ENCODE results near the gene ANKZF1.
A peak's percentile ranks its signal among the peaks of the same experiment; 100 is the strongest.

The ANKZF1 gene

GRCh38 chr2:219261024-219261855 lies 31.6 kb downstream of the ANKZF1 start:
- no peak for DNase-seq

- DNase-seq, result no peak
Observed at GRCh38 chr2:219266232-219266631, 36.6 kb downstream of the ANKZF1 start.

- DNase-seq, result no peak
Observed at GRCh38 chr2:219266886-219267285, 37.3 kb downstream of the ANKZF1 start.

GRCh38 chr2:219268294-219268693 lies 38.7 kb downstream of the ANKZF1 start:
- DNase-seq, result no peak

- no peak for DNase-seq
Observed at GRCh38 chr2:219269362-219270054, 39.9 kb downstream of the ANKZF1 start.

- DNase-seq, result no peak
Observed at GRCh38 chr2:219270055-219270372, 40.4 kb downstream of the ANKZF1 start.

- DNase-seq, result no peak
Observed at GRCh38 chr2:219271021-219271420, 41.4 kb downstream of the ANKZF1 start.

GRCh38 chr2:219272356-219272755 lies 42.8 kb downstream of the ANKZF1 start:
- no peak for DNase-seq

- no peak for DNase-seq
Observed at GRCh38 chr2:219272995-219273394, 43.4 kb downstream of the ANKZF1 start.

GRCh38 chr2:219273937-219274336 lies 44.3 kb downstream of the ANKZF1 start:
- DNase-seq, result no peak

- no peak for DNase-seq
Observed at GRCh38 chr2:219274361-219274921, 44.8 kb downstream of the ANKZF1 start.

GRCh38 chr2:219277703-219278654 lies 48.4 kb downstream of the ANKZF1 start:
- DNase-seq, result peak; percentile 70 to 71

GRCh38 chr2:219278655-219279150 lies 49.1 kb downstream of the ANKZF1 start:
- no peak for DNase-seq

GRCh38 chr2:219279151-219279915 lies 49.7 kb downstream of the ANKZF1 start, which contains the start of gene DNAJB2:
Gene DNAJB2, plus strand, starts transcription at chr2:219279366. Its CDS starts 468 bp downstream, at chr2:219279834.
- peak; percentile 97 for DNase-seq

GRCh38 chr2:219279916-219280516 lies 50.4 kb downstream of the ANKZF1 start:
- no peak for DNase-seq

- DNase-seq, result no peak
Observed at GRCh38 chr2:219280651-219281050, 51.0 kb downstream of the ANKZF1 start.

GRCh38 chr2:219281588-219281987 lies 52.0 kb downstream of the ANKZF1 start:
- DNase-seq, result no peak

GRCh38 chr2:219282375-219282774 lies 52.8 kb downstream of the ANKZF1 start:
- no peak for DNase-seq

- DNase-seq, result no peak
Observed at GRCh38 chr2:219282943-219283581, 53.5 kb downstream of the ANKZF1 start.

GRCh38 chr2:219284501-219285372 lies 55.1 kb downstream of the ANKZF1 start:
- DNase-seq, result no peak

All from NCI-H2081 (cell line).